OCI-LY1 (cell line): ENCODE data around the gene PRDM15.

Source experiments
- H2AFZ ChIP-seq: fragments of 200-600 bp; sonication (generic), shearing (Covaris generic); 2 replicates; pipeline ENCODE4 v1.6.0; 2014; ENCODE audit warnings: antibody characterized with exemption, mild to moderate bottlenecking, low read length
- H3F3A ChIP-seq: fragments of 200-600 bp; sonication (generic), shearing (Covaris generic); 2 replicates; pipeline ENCODE4 v1.6.0; 2014; ENCODE audit warnings: mild to moderate bottlenecking, antibody characterized with exemption, low read length, moderate library complexity; ENCODE audit not compliant: insufficient read depth
- H3K27ac ChIP-seq: fragments of 200-600 bp; sonication (generic); 2 replicates; pipeline ENCODE4 v1.5.1; 2014; ENCODE audit warnings: low read length, mixed run types, mild to moderate bottlenecking, low read depth; ENCODE audit not compliant: poor library complexity, severe bottlenecking
- H3K27me3 ChIP-seq: fragments of 200-600 bp; sonication (generic); 2 replicates; pipeline ENCODE4 v1.6.0; 2014; ENCODE audit warnings: antibody characterized with exemption, mild to moderate bottlenecking, low read length, moderate library complexity; ENCODE audit not compliant: insufficient read depth
- H3K36me3 ChIP-seq: fragments of 200-600 bp; sonication (generic); 2 replicates; pipeline ENCODE4 v1.6.1; 2014; ENCODE audit warnings: mild to moderate bottlenecking, antibody characterized with exemption, low read length, moderate library complexity, mixed read lengths; ENCODE audit not compliant: insufficient read depth
- H3K4me1 ChIP-seq: fragments of 200-600 bp; sonication (generic); 2 replicates; pipeline ENCODE4 v1.5.1; 2014; ENCODE audit warnings: mild to moderate bottlenecking, low read length, moderate library complexity; ENCODE audit not compliant: insufficient read depth, severe bottlenecking
- H3K4me2 ChIP-seq: fragments of 200-600 bp; sonication (generic), shearing (Covaris generic); 2 replicates; pipeline ENCODE4 v1.6.1; 2014; ENCODE audit warnings: low read length
- H3K4me3 ChIP-seq: fragments of 200-600 bp; sonication (generic); 2 replicates; pipeline ENCODE4 v1.5.1; 2014; ENCODE audit warnings: low read length, low read depth, mild to moderate bottlenecking, mixed read lengths; ENCODE audit not compliant: poor library complexity, severe bottlenecking
- H3K79me2 ChIP-seq: fragments of 200-600 bp; shearing (Covaris generic); 2 replicates; pipeline ENCODE4 v1.6.1; 2016; ENCODE audit warnings: mixed run types, low read length, mixed read lengths; ENCODE audit not compliant: insufficient read depth
- H3K9ac ChIP-seq: fragments of 200-600 bp; sonication (generic), shearing (Covaris generic); 2 replicates; pipeline ENCODE4 v1.6.1; 2014; ENCODE audit warnings: mild to moderate bottlenecking, low read length, mixed read lengths
- H3K9me2 ChIP-seq: fragments of 200-600 bp; sonication (generic), shearing (Covaris generic); 2 replicates; pipeline ENCODE4 v1.6.1; 2014; ENCODE audit warnings: low read depth, mild to moderate bottlenecking, low read length, mixed read lengths
- H3K9me3 ChIP-seq: fragments of 200-600 bp; shearing (Covaris generic); 2 replicates; pipeline ENCODE4 v1.6.1; 2014; ENCODE audit warnings: low read length, mixed read lengths
- H4K20me1 ChIP-seq: fragments of 200-600 bp; sonication (generic), shearing (Covaris generic); 2 replicates; pipeline ENCODE4 v1.6.0; 2016; ENCODE audit warnings: mild to moderate bottlenecking, low read length; ENCODE audit not compliant: insufficient read depth
- EZH2 ChIP-seq: fragments of 200-600 bp; sonication (generic), shearing (Covaris generic); IDR thresholded peaks from 2 replicates; pipeline ENCODE4 v1.8.0; 2017; ENCODE audit warnings: borderline replicate concordance, mixed run types, mild to moderate bottlenecking, antibody characterized with exemption, low read length, moderate library complexity, mixed read lengths
- TF ChIP-seq, protein P1 (sequence below): fragments of 200-600 bp; sonication (generic), shearing (Covaris generic); IDR thresholded peaks from 2 replicates; pipeline ENCODE4 v1.5.1; 2017; ENCODE audit warnings: mild to moderate bottlenecking, antibody characterized with exemption, low read length, moderate library complexity, mixed read lengths

Gene PRDM15

DNA sequence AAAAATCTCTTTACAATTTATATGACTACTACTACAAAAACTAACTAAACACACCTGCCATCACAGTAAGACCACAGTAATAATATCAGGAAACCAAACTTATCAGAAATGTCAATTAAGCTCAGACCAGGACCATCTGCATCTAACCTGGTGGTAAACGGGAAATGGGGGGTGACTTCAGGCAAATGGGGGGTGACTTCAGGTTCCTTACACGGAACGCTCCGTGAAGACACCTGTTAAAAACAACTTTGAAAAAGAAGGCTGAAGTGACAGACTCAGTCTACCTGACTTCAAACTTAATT lies 15.8 kb downstream of the PRDM15 start:
- H3K9ac ChIP-seq: peak overlapping the region; percentile 97
- H3K4me3 ChIP-seq: peak overlapping the region; percentile 63
- H3F3A ChIP-seq: peaks cover 4% of the 10 kb centered on the region; the same call in 1 of the 2 replicates
- TF ChIP-seq EZH2: no peak
- TF ChIP-seq, protein P1, sequence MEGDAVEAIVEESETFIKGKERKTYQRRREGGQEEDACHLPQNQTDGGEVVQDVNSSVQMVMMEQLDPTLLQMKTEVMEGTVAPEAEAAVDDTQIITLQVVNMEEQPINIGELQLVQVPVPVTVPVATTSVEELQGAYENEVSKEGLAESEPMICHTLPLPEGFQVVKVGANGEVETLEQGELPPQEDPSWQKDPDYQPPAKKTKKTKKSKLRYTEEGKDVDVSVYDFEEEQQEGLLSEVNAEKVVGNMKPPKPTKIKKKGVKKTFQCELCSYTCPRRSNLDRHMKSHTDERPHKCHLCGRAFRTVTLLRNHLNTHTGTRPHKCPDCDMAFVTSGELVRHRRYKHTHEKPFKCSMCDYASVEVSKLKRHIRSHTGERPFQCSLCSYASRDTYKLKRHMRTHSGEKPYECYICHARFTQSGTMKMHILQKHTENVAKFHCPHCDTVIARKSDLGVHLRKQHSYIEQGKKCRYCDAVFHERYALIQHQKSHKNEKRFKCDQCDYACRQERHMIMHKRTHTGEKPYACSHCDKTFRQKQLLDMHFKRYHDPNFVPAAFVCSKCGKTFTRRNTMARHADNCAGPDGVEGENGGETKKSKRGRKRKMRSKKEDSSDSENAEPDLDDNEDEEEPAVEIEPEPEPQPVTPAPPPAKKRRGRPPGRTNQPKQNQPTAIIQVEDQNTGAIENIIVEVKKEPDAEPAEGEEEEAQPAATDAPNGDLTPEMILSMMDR: no peak
- peaks cover 14% of the 10 kb centered on the region for H3K36me3 ChIP-seq
- peaks cover 81% of the 10 kb centered on the region for H3K4me1 ChIP-seq
- H3K4me2 ChIP-seq: peak overlapping the region; percentile 71
- H2AFZ ChIP-seq: no peak overlapping the region
- H3K79me2 ChIP-seq: peaks cover 9% of the 10 kb centered on the region; the same call in 1 of the 2 replicates
- peak overlapping the region; percentile 100 for H3K27ac ChIP-seq
- H3K27me3 ChIP-seq: no peaks in the 10 kb centered on the region
- H3K9me3 ChIP-seq: no peaks in the 10 kb centered on the region
- H3K9me2 ChIP-seq: no peaks in the 10 kb centered on the region
- H4K20me1 ChIP-seq: no peaks in the 10 kb centered on the region

DNA sequence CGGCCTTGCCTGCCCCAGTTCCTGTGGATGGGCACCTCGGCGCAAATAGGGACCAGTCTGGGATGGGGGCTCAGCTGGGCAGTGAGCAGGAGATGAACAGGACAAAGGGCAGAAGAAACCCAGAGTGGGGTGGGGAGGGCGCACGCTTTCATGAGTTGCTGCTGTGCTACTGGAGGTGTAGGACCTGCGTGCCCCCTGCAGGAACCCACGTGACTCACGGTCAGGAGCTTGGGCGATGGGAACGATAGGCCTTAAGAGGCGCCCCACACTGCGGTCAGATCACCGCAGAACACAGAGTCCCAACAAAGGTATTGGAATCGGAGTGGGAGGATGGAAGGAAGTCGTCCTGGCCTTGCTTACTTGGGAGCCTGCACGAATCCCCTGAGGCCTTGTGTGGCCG lies 17.2 kb downstream of the PRDM15 start:
- Histone ChIP-seq H3K4me3 (peak overlapping the region; percentile 63), H3F3A (peaks cover 4% of the 10 kb centered on the region; the same call in 1 of the 2 replicates), H3K79me2 (peaks cover 9% of the 10 kb centered on the region; the same call in 1 of the 2 replicates), H3K27me3 (no peaks in the 10 kb centered on the region), H3K36me3 (peaks cover 25% of the 10 kb centered on the region), H3K4me1 (peaks cover 67% of the 10 kb centered on the region), H3K9me2 (no peaks in the 10 kb centered on the region), H4K20me1 (no peaks in the 10 kb centered on the region), H3K9ac (peak overlapping the region; percentile 97), H3K9me3 (no peaks in the 10 kb centered on the region), H3K4me2 (peak overlapping the region; percentile 71), H3K27ac (peak overlapping the region; percentile 100), H2AFZ (no peak overlapping the region)
- no peak for TF ChIP-seq EZH2
- TF ChIP-seq, protein P1: peak; percentile 43; the same call in 1 of the 2 replicates

DNA sequence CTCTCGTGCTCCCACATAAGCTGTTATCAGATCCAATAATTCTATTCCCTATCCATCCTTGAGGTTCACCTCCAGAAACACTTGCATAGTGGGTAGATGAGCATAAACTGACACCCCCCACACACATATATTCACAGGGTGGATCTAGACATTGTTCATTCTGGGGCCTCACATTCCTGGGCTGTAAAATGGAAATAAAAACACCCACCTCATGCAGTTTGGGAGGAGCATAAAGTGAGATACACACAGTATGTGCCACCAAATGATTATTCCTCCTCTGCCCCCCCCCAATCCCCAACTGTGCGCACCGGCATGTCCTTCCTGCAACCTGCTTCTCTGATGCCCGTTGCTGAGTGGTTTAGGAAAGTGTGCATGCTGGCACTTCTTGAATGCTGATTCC lies 17.9 kb downstream of the PRDM15 start:
- Histone ChIP-seq H2AFZ (no peak overlapping the region), H3K4me2 (peak overlapping the region; percentile 71), H3K79me2 (peaks cover 9% of the 10 kb centered on the region; the same call in 1 of the 2 replicates), H3F3A (peaks cover 4% of the 10 kb centered on the region; the same call in 1 of the 2 replicates), H3K4me3 (peak overlapping the region; percentile 63), H3K27me3 (no peaks in the 10 kb centered on the region), H3K27ac (peak overlapping the region; percentile 100), H3K4me1 (peaks cover 67% of the 10 kb centered on the region), H3K36me3 (peaks cover 33% of the 10 kb centered on the region), H3K9me2 (no peaks in the 10 kb centered on the region), H3K9ac (peak overlapping the region; percentile 97), H4K20me1 (no peaks in the 10 kb centered on the region), H3K9me3 (no peaks in the 10 kb centered on the region)
- TF ChIP-seq, protein P1: no peak
- no peak for TF ChIP-seq EZH2
